Calu3 (cell line): ENCODE results near the gene TTC16. TPM values are rescaled to one million over a fixed set of nuclear protein-coding genes. Genes with fewer than 3 reads are reported as not detected.
"Not testable (repeated sequence)": the region's sequence is repeated elsewhere in the genome, so short reads cannot be mapped to it uniquely, and the experiment has no call there.

ENCODE experiments used
- BruUV-seq: library from RNA; stranded (reverse); fragments of 400-500 nt; replicated peaks from 2 replicates; lab custom pipeline; 2021; lab: Mats Ljungman, UMichigan
- CTCF ChIA-PET: fragments of 300-600 bp; sonication (Branson Sonifier 250); formaldehyde crosslinking; loops from one replicate; lab custom pipeline; 2022; ENCODE audit warnings: antibody characterized with exemption; lab: Charles Lee
- DNase-seq: peaks from one replicate; pipeline ENCODE4 v3.0.0; 2022
- H3K27ac Mint-ChIP-seq: one replicate; pipeline ENCODE4 v1.8.0; 2022; ENCODE audit warnings: mixed read lengths; ENCODE audit not compliant: unreplicated experiment
- H3K27me3 Mint-ChIP-seq: one replicate; pipeline ENCODE4 v1.8.0; 2022; ENCODE audit warnings: mixed read lengths; ENCODE audit not compliant: unreplicated experiment
- H3K36me3 Mint-ChIP-seq: one replicate; pipeline ENCODE4 v1.8.0; 2022; ENCODE audit warnings: mild to moderate bottlenecking, moderate library complexity, mixed read lengths; ENCODE audit not compliant: insufficient read depth, unreplicated experiment
- H3K4me1 Mint-ChIP-seq: one replicate; pipeline ENCODE4 v1.8.0; 2022; ENCODE audit warnings: mild to moderate bottlenecking, low read depth, mixed read lengths; ENCODE audit not compliant: unreplicated experiment
- H3K4me3 Mint-ChIP-seq: one replicate; pipeline ENCODE4 v1.8.0; 2022; ENCODE audit warnings: mild to moderate bottlenecking, low read depth, moderate library complexity, mixed read lengths; ENCODE audit not compliant: unreplicated experiment
- H3K9me3 Mint-ChIP-seq: one replicate; pipeline ENCODE4 v1.8.0; 2022; ENCODE audit warnings: low read depth, mixed read lengths; ENCODE audit not compliant: unreplicated experiment
- CTCF ChIP-seq: fragments of 200-600 bp; IDR thresholded peaks from one replicate; pipeline ENCODE4 v1.8.0; 2022; ENCODE audit warnings: antibody characterized with exemption; ENCODE audit not compliant: unreplicated experiment
- intact Hi-C: fragments of 100-400 bp; cut with micrococcal nuclease; formaldehyde crosslinking; loops from one replicate; pipeline ENCODE4 v1.10.0; 2022; ENCODE audit not compliant: unreplicated experiment
- total RNA-seq: library from RNA; stranded (reverse); gene quantifications from 2 replicates; pipeline ENCODE4 v1.2.3, GENCODE V29; 2022

Gene TTC16
- total RNA-seq, 1 experiment from 2014 or later = not detected

GRCh38 chr9:127755061-127756060 lies 39.5 kb downstream of the TTC16 start:
- TF ChIP-seq CTCF = no peak
- Mint-ChIP-seq H3K9me3 (no peaks in the 10 kb centered on the region), H3K36me3 (peaks cover 5% of the 10 kb centered on the region), H3K27ac (no peak overlapping the region), H3K27me3 (peaks cover 42% of the 10 kb centered on the region), H3K4me1 (no peaks in the 10 kb centered on the region), H3K4me3 (no peak overlapping the region)
- CTCF ChIA-PET = no interaction called here
- DNase-seq = no peak
- intact Hi-C loops = no loop called here
- no TSS peak for BruUV-seq

GRCh38 chr9:127756233-127756632 lies 40.4 kb downstream of the TTC16 start:
- CTCF ChIA-PET = no interaction called here

GRCh38 chr9:127756776-127757175 lies 40.9 kb downstream of the TTC16 start:
- peaks cover 34% of the 10 kb centered on the region for H3K27me3 Mint-ChIP-seq
- H3K36me3 Mint-ChIP-seq, H3K27ac Mint-ChIP-seq, H3K4me1 Mint-ChIP-seq, H3K9me3 Mint-ChIP-seq, H3K4me3 Mint-ChIP-seq, BruUV-seq, intact Hi-C loops, DNase-seq: not testable (repeated sequence)
- CTCF ChIA-PET = interaction anchor here (0.6 kb wide), 1 partner anchor 205 kb away, joined by 3 read pairs; no protein-coding TSS in a partner anchor

More at GRCh38 chr9:127756233-127756632, 40.4 kb downstream of the TTC16 start:
- no peak overlapping the region for H3K4me3 Mint-ChIP-seq
- H3K27me3 Mint-ChIP-seq = peaks cover 34% of the 10 kb centered on the region
- no peak overlapping the region for H3K27ac Mint-ChIP-seq
- no peak for TF ChIP-seq CTCF
- BruUV-seq = no TSS peak
- intact Hi-C loops = no loop called here
- no peaks in the 10 kb centered on the region for H3K9me3 Mint-ChIP-seq
- peaks cover 5% of the 10 kb centered on the region for H3K36me3 Mint-ChIP-seq
- DNase-seq = no peak
- no peaks in the 10 kb centered on the region for H3K4me1 Mint-ChIP-seq

- no peaks in the 10 kb centered on the region for H3K4me1 Mint-ChIP-seq
- H3K9me3 Mint-ChIP-seq = no peaks in the 10 kb centered on the region
- no peaks in the 10 kb centered on the region for H3K36me3 Mint-ChIP-seq
- no peak for TF ChIP-seq CTCF
- BruUV-seq = no TSS peak
- intact Hi-C loops = no loop called here
- peaks cover 34% of the 10 kb centered on the region for H3K27me3 Mint-ChIP-seq
- CTCF ChIA-PET = no interaction called here
- H3K4me3 Mint-ChIP-seq = no peak overlapping the region
- no peak overlapping the region for H3K27ac Mint-ChIP-seq
- DNase-seq = no peak
Measured at GRCh38 chr9:127758843-127759242, 43.0 kb downstream of the TTC16 start.
